ENCODE results near the gene CCDC169. TPM values are rescaled to one million over a fixed set of nuclear protein-coding genes. Genes with fewer than 3 reads are reported as not detected.
A peak's percentile ranks its signal among the peaks of the same experiment; 100 is the strongest.

CCDC169 gene
- total RNA-seq (10 to 100 TPM; 37.0 to 74.1 TPM), polyA plus RNA-seq (ENCODE audit: insufficient read depth, low read depth, low replicate concordance) (174 TPM)
- long read RNA-seq, donor 1, partial matches to known transcripts: 0 of 1 reads
- long read RNA-seq, donor 1, other reads (novel, unspliced or antisense): 0 of 1 reads
- long read RNA-seq, donor 2, partial matches to known transcripts: 0 of 1 reads
- long read RNA-seq, donor 2, other reads (novel, unspliced or antisense): 0 of 1 reads

DNA sequence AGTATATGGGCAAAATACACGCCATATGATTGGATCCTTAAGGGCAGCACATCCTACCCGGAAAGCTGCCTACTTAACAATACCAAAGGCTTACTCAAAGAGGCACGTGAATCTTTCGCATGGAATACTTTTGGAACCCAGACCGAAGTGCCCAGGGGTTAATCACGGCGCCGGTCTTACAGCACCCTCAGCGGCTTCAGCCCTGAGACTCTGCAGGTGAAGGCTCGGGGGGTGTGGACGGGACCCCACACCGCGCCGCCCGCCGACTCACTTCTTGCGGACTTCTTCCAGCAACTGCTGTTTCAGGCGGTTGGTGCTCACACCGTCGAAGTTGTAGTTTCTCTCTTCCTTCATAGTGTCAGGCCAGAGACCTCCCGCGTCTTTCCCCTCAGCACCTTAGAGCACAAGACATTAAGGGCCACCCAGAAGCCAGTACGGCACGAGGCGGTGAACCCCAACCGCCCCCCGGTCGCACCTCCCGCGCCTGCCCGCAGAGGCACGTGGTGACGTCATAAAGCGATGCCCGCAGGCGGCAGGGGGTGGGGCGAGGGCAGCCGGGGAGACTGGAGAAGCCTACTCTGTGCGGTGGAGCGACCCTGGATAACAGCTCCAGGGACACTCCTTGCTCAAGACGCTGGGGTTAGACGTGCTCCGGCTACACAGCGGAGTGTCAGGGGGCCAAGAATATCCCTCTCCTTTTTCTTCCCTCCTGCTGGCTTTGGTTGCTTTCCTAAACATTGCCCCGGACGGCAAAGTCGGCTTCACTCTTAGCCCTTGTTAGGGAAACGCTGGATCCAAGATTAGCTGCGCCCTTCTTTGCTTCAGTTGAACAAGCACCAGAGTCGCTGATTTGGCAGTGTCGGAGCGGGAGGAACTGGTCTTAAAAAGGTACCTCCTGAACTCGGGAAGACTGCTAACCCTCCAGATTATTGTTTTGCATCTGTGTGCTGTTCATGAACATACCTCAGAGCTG lies at the start of gene CCDC169:
CCDC169 (minus strand) TSS at position 449 of the 973 bp plus-strand sequence; CDS start at position 354, 95 bp downstream.
- Histone ChIP-seq H3K4me3 (peak within 1 kb of the TSS; percentile 70 to 74), H3K36me3 (ENCODE audit: low read depth, missing control alignments) (no peaks in the 10 kb centered on the region), H3K9me3 (no peaks in the 10 kb centered on the region), H3K27ac (peak within 1 kb of the TSS; percentile 71 to 75), H3K27me3 (no peaks in the 10 kb centered on the region), H3K4me1 (peaks cover 18% of the 10 kb centered on the region)
- TF ChIP-seq POLR2A (IDR thresholded peaks at IDR 0.05) (peak; percentile 44), CTCF (IDR thresholded peaks at IDR 0.05) (no peak)
- peak; percentile 90 for DNase-seq
- WGBS, 2 donors: 1% methylated on average over 29 to 53 of the region's 53 CpGs
- intact Hi-C loops (cut with DNase I; ENCODE audit: low total_unique reads): no loop called here

DNA sequence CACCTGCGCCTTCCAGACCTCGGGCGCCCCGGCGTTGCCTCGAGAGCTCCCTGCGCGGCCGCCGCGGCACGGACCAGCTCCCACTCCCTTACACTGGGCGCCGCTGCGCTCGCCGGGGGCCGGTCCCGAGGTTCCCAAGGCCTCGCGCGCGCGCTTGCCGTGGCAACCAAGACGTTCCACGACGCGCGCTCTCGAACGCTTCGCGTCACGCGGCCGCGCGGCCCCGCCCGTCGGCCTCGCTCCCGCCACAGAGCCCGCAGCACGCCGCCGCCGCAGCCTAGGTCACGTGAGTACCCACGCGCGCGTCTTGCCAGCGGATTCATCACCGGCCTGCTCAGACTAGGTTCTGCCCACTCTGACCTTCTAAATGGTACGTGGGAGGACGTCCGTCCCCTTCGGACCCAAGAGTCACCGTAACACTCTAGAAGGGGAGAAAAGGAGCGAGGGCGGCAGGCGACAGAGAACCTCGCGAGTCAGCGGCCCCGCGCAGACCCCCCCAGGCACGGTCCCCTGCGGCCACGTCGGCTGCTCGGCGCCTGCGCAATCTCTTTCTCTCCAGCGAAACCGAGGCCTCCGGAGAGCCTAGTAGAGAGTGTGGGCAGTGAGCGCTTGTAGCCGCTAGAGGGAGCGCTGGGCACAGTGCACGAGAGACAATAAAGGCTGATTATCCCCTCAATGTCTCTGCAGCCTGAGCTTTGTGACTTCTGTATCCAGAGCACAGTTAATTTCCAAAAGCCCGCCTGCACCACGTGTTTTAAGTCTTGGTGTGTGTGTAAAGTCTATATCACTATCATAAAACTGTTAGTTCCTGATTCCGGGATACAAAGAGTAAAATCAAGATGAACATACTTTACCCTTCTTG lies 48.8 kb upstream of the CCDC169 start, which contains the start of gene SPART:
SPART (minus strand) TSS at position 173 of the 862 bp plus-strand sequence. CDS start 10,564 bp downstream, outside the sequence.
- Histone ChIP-seq H3K27me3 (no peaks in the 10 kb centered on the region), H3K36me3 (ENCODE audit: low read depth, missing control alignments) (no peaks in the 10 kb centered on the region), H3K4me1 (peaks cover 18% of the 10 kb centered on the region), H3K9me3 (no peaks in the 10 kb centered on the region), H3K27ac (peak within 1 kb of the TSS; percentile 99 to 100), H3K4me3 (peak within 1 kb of the TSS; percentile 90 to 95)
- peak; percentile 97 for DNase-seq
- peak; percentile 73 for TF ChIP-seq POLR2A (IDR thresholded peaks at IDR 0.05)
- peak; percentile 93 to 98 (median 96) for TF ChIP-seq CTCF (IDR thresholded peaks at IDR 0.05)
- 0 to 1% methylated on average over 22 to 77 of the region's 86 CpGs for WGBS, 2 donors
- intact Hi-C loops (cut with DNase I; ENCODE audit: low total_unique reads): no loop called here

DNA sequence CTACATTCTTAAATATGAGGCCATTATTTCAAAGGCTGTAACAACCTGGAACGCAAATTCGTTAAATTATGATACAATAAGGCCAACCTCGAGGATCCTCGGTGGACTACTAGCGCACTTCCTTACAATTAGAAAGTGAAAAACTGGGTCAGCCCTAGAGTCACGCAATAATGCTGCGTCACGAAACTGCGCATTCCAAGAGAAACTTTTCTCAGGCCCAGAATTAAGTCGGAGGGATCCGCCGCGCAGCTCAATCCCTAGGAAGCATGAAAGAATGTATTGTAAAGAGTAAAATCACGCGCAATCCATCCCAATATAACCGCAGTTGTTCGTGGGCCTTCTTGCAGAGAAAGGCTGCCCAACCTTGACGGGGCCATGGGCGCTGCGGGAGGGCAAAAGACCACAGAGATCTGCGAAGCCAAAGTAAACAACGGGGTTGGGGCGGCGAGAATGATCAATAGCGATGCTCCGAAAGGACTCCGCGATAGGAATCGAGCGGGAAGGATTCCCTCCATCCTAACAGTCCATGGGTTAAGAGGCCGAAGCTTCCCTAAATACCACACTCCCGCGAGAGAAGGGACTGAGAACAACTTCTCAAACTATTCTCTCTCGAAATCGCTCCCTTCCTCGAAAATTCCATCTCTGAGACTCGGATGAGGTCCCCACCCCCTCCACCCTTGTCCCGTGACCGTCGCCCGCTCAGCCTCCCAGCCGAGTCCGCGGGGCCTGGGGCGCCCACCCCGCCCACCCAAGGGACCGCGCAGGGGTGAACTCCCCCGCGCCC lies 48.0 kb upstream of the CCDC169 start:
- TF ChIP-seq POLR2A (IDR thresholded peaks at IDR 0.05) (no peak), CTCF (IDR thresholded peaks at IDR 0.05) (peak in 1 of 3 experiments; percentile 6)
- peak; percentile 91 for DNase-seq
- Histone ChIP-seq H3K4me1 (peaks cover 18% of the 10 kb centered on the region), H3K4me3 (peak overlapping the region; percentile 90 to 95), H3K27me3 (no peaks in the 10 kb centered on the region), H3K27ac (peak overlapping the region; percentile 99 to 100), H3K36me3 (ENCODE audit: low read depth, missing control alignments) (no peaks in the 10 kb centered on the region), H3K9me3 (no peaks in the 10 kb centered on the region)
- WGBS, 2 donors: 1 to 3% methylated on average over 45 to 48 of the region's 50 CpGs
- intact Hi-C loops (cut with DNase I; ENCODE audit: low total_unique reads): no loop called here

DNA sequence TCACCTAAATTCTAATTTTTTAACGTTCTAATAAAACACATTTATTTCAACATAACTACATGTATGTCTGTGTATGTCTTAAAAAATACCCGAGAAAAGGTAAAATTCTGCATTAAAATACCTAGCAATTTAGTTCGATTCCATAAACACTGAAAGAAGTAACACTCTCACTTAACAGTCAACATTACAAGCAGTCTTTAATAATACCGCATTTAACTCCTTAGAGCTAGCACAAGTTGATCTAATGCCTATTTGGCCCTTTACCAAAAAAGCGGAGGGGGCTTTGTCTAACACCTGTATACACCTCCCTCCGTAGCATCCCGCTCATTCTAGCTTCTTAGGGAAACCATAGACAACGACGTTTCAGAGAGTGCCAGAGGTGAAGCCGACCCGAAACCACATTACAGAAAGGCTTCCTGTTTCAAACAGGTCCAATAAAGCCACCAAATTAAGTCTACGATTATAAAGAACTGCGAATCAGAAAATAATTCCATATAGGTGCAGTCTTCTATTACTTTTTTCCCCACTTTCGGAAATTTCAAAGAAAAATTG lies 47.3 kb upstream of the CCDC169 start:
- Histone ChIP-seq H3K9me3 (no peaks in the 10 kb centered on the region), H3K4me3 (peak overlapping the region; percentile 90 to 95), H3K36me3 (ENCODE audit: low read depth, missing control alignments) (no peaks in the 10 kb centered on the region), H3K27ac (peak overlapping the region; percentile 99 to 100), H3K27me3 (no peaks in the 10 kb centered on the region), H3K4me1 (peaks cover 18% of the 10 kb centered on the region)
- DNase-seq: peak; percentile 46
- TF ChIP-seq POLR2A (IDR thresholded peaks at IDR 0.05): no peak
- no peak for TF ChIP-seq CTCF (IDR thresholded peaks at IDR 0.05)
- intact Hi-C loops (cut with DNase I; ENCODE audit: low total_unique reads): no loop called here
- 4 to 5% methylated on average over 14 of the region's 14 CpGs for WGBS, 2 donors

Data from testis (tissue), 5 donors.